Right ventricle myocardium inferior (tissue), 1 donor: ENCODE results near the gene GALNT11. TPM values are rescaled to one million over a fixed set of nuclear protein-coding genes. Genes with fewer than 3 reads are reported as not detected.

Experiments
- ATAC-seq: fragments of 200-7000 bp; cut with Tn5 transposase; one replicate; pipeline ENCODE4 v1.9.1; 2020; ENCODE audit warnings: mild to moderate bottlenecking, moderate library complexity
- DNase-seq: peaks from one replicate; pipeline ENCODE4 v3.0.0; 2021; ENCODE audit errors: missing footprints
- intact Hi-C: fragments of 100-400 bp; cut with DNase I; formaldehyde crosslinking; loops from one replicate; pipeline ENCODE4 v1.11.0; 2022
- total RNA-seq: library from RNA; stranded (reverse); fragmentation: NEBNext Ultra II Directional; extraction: Animal tissue kit (Norgen Biotek cat#: 25700); gene quantifications from one replicate; pipeline ENCODE4 v1.2.1, GENCODE V29; 2021
- donor health status: DM: no; HTN: yes; CAD: no; lungs with severe emphysema.

GALNT11 gene
- total RNA-seq, 1 donor from 2014 or later: 22.7 TPM

GRCh38 chr7:152131981-152132494 is 106.6 kb downstream of the GALNT11 start:
- intact Hi-C loops: no loop called here
- DNase-seq: no peak
- ATAC-seq: no peak

GRCh38 chr7:152132812-152133211 is 107.3 kb downstream of the GALNT11 start:
- intact Hi-C loops: no loop called here
- ATAC-seq (peak; percentile 38), DNase-seq (no peak)

GRCh38 chr7:152133804-152134203 is 108.3 kb downstream of the GALNT11 start:
- ATAC-seq: no peak
- DNase-seq: no peak
- intact Hi-C loops: no loop called here

- DNase-seq: no peak
- peak; percentile 52 for ATAC-seq
- intact Hi-C loops: no loop called here
These were observed 111.2 kb downstream of the GALNT11 start for GRCh38 chr7:152136686-152137085.

GRCh38 chr7:152137476-152138025 is 112.1 kb downstream of the GALNT11 start:
- ATAC-seq (no peak), DNase-seq (no peak)
- intact Hi-C loops: no loop called here

- ATAC-seq (no peak), DNase-seq (no peak)
- intact Hi-C loops: no loop called here
These were observed 114.6 kb downstream of the GALNT11 start for GRCh38 chr7:152140067-152140466.

- ATAC-seq (no peak), DNase-seq (no peak)
- intact Hi-C loops: no loop called here
These were observed 115.1 kb downstream of the GALNT11 start for GRCh38 chr7:152140560-152140959.

GRCh38 chr7:152142976-152143595 is 117.6 kb downstream of the GALNT11 start:
- ATAC-seq (no peak), DNase-seq (no peak)
- intact Hi-C loops: no loop called here

GRCh38 chr7:152144557-152145245 is 119.2 kb downstream of the GALNT11 start:
- intact Hi-C loops: no loop called here
- ATAC-seq (no peak), DNase-seq (no peak)

- intact Hi-C loops: no loop called here
- peak; percentile 55 for ATAC-seq
- no peak for DNase-seq
These were observed 120.5 kb downstream of the GALNT11 start for GRCh38 chr7:152145853-152146466.

- intact Hi-C loops: no loop called here
- DNase-seq (no peak), ATAC-seq (no peak)
These were observed 123.2 kb downstream of the GALNT11 start for GRCh38 chr7:152148706-152149105.

GRCh38 chr7:152149363-152149762 is 123.9 kb downstream of the GALNT11 start:
- ATAC-seq (no peak), DNase-seq (no peak)
- intact Hi-C loops: no loop called here

GRCh38 chr7:152152267-152152666 is 126.8 kb downstream of the GALNT11 start:
- DNase-seq: no peak
- intact Hi-C loops: no loop called here
- ATAC-seq: peak; percentile 73

- intact Hi-C loops: no loop called here
- DNase-seq: no peak
- ATAC-seq: no peak
These were observed 133.5 kb downstream of the GALNT11 start for GRCh38 chr7:152158801-152159587.

GRCh38 chr7:152161171-152161570 is 135.7 kb downstream of the GALNT11 start:
- intact Hi-C loops: no loop called here
- ATAC-seq (no peak), DNase-seq (no peak)

GRCh38 chr7:152162287-152162686 is 136.8 kb downstream of the GALNT11 start:
- DNase-seq (no peak), ATAC-seq (no peak)
- intact Hi-C loops: no loop called here
